Smooth muscle cell (in vitro differentiated cells): ENCODE data around the gene TNFSF12. TPM values are rescaled to one million over a fixed set of nuclear protein-coding genes. Genes with fewer than 3 reads are reported as not detected.

ENCODE experiments used
- DNase-seq: peaks from one replicate; lab custom pipeline; 2025; ENCODE audit not compliant: unreplicated experiment; lab: John Stamatoyannopoulos, UW
- H2AFZ ChIP-seq: fragments of 200-600 bp; sonication (generic); 2 replicates; pipeline ENCODE4 v1.6.0; 2016; ENCODE audit warnings: antibody characterized with exemption, low read depth, mild to moderate bottlenecking
- H3F3A ChIP-seq: fragments of 200-600 bp; sonication (generic); 2 replicates; pipeline ENCODE4 v1.6.0; 2017; ENCODE audit warnings: antibody characterized with exemption, low read depth
- H3K27ac ChIP-seq: fragments of 200-600 bp; sonication (generic); 2 replicates; pipeline ENCODE4 v1.5.1; 2016; ENCODE audit warnings: low read depth, mild to moderate bottlenecking
- H3K27me3 ChIP-seq: fragments of 200-600 bp; sonication (generic); 2 replicates; pipeline ENCODE4 v1.6.1; 2016; ENCODE audit warnings: low read depth, mild to moderate bottlenecking
- H3K36me3 ChIP-seq: fragments of 200-600 bp; sonication (generic); 2 replicates; pipeline ENCODE4 v1.5.1; 2016; ENCODE audit warnings: low read depth
- H3K4me1 ChIP-seq: fragments of 200-600 bp; sonication (generic); 2 replicates; pipeline ENCODE4 v1.5.1; 2016; ENCODE audit warnings: low read depth
- H3K4me2 ChIP-seq: fragments of 200-600 bp; sonication (generic); 2 replicates; pipeline ENCODE4 v1.6.0; 2016; ENCODE audit warnings: mild to moderate bottlenecking
- H3K4me3 ChIP-seq: fragments of 200-600 bp; sonication (generic); 2 replicates; pipeline ENCODE4 v1.5.1; 2016; ENCODE audit warnings: mild to moderate bottlenecking
- H3K79me2 ChIP-seq: fragments of 200-600 bp; sonication (generic); 2 replicates; pipeline ENCODE4 v1.6.0; 2016; ENCODE audit warnings: low read depth, mild to moderate bottlenecking
- H3K9ac ChIP-seq: fragments of 200-600 bp; sonication (generic); 2 replicates; pipeline ENCODE4 v1.6.0; 2016; ENCODE audit warnings: low read depth
- H3K9me3 ChIP-seq: fragments of 200-600 bp; sonication (generic); replicated peaks from 2 replicates; pipeline ENCODE4 v1.5.1; 2016; ENCODE audit warnings: low read depth
- H4K20me1 ChIP-seq: fragments of 200-600 bp; sonication (generic); 2 replicates; pipeline ENCODE4 v1.6.0; 2016; ENCODE audit warnings: low read depth
- WGBS: methylation state at CpG from one replicate; pipeline ENCODE4 v1.1.7; 2016; ENCODE audit warnings: low lambda C conversion rate; 5-methylcytosine and 5-hydroxymethylcytosine counted together
- polyA plus RNA-seq: library from polyadenylated mRNA; unstranded; fragments of >200 nt; fragmentation: Nextera tagmentation; extraction: Ambion mirVana; gene quantifications from 2 replicates; pipeline ENCODE4 v1.2.1, GENCODE V29; 2016
- total RNA-seq: library from RNA; depleted of rRNA; stranded (reverse); fragments of >200 nt; gene quantifications from 2 replicates; pipeline ENCODE4 v1.2.3, GENCODE V29; 2014
- TF ChIP-seq, protein P1 (sequence below): fragments of 200-600 bp; sonication (generic); IDR thresholded peaks from 2 replicates; pipeline ENCODE4 v1.5.1; 2017; ENCODE audit warnings: borderline replicate concordance, mild to moderate bottlenecking, antibody characterized with exemption; ENCODE audit not compliant: insufficient read depth, poor library complexity, severe bottlenecking

TNFSF12 gene
- total and polyA plus RNA-seq, 2 experiments from 2014 or later = 6.2 to 13.6 TPM

DNA sequence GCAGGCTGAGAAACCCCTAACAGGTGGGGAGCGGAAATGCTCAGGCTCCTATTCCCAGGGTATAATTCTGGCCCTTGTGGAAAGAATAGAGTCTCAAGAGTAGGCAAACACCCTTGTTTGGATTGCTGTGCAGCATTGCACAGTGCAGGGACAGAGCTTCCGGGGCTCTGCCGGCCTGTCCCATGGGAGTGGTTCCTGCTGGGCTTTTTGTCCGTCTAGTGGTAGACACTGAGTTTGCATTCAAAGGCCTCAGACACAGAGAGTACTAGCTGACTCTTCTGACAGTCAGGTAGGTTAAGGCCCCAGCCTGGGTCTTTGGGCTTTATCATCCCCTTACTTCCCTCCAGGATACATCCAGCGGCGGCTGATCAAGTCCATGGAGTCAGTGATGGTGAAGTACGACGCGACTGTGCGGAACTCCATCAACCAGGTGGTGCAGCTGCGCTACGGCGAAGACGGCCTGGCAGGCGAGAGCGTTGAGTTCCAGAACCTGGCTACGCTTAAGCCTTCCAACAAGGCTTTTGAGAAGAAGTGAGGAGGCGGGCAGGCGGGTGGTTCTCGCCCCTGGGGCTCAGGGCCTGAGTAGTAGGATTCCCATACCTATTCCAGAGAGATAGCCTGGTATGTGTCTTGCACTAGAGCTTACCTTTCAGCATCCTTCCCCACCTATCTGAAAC, 46.5 kb upstream of the TNFSF12 start:
- peaks cover 31% of the 10 kb centered on the region for H3K36me3 ChIP-seq
- H3K9me3 ChIP-seq = no peaks in the 10 kb centered on the region
- no peak overlapping the region for H3K9ac ChIP-seq

DNA sequence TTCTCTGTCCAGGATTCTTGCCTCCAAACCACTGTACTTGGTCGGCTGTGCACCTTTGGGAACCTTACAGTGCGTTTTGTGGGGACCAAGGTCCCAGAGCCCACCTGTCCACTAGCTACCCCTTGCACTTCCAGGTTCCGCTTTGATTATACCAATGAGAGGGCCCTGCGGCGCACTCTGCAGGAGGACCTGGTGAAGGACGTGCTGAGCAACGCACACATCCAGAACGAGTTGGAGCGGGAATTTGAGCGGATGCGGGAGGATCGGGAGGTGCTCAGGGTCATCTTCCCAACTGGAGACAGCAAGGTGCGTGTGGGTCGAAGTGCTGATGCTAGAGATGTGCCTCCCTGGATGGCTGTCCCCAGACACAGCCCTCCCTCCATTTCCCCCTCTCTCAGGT, 45.9 kb upstream of the TNFSF12 start:
- Histone ChIP-seq H3K79me2 (no peaks in the 10 kb centered on the region), H2AFZ (no peak overlapping the region), H3K27ac (no peak overlapping the region), H3K4me1 (no peaks in the 10 kb centered on the region), H3K9me3 (no peaks in the 10 kb centered on the region), H4K20me1 (peaks cover 42% of the 10 kb centered on the region), H3K27me3 (no peaks in the 10 kb centered on the region), H3F3A (no peaks in the 10 kb centered on the region), H3K9ac (no peak overlapping the region), H3K4me3 (no peak overlapping the region), H3K36me3 (peaks cover 36% of the 10 kb centered on the region), H3K4me2 (no peak overlapping the region)
- no peak for DNase-seq
- 91% methylated on average over 14 of the region's 14 CpGs for WGBS
- TF ChIP-seq, protein P1, sequence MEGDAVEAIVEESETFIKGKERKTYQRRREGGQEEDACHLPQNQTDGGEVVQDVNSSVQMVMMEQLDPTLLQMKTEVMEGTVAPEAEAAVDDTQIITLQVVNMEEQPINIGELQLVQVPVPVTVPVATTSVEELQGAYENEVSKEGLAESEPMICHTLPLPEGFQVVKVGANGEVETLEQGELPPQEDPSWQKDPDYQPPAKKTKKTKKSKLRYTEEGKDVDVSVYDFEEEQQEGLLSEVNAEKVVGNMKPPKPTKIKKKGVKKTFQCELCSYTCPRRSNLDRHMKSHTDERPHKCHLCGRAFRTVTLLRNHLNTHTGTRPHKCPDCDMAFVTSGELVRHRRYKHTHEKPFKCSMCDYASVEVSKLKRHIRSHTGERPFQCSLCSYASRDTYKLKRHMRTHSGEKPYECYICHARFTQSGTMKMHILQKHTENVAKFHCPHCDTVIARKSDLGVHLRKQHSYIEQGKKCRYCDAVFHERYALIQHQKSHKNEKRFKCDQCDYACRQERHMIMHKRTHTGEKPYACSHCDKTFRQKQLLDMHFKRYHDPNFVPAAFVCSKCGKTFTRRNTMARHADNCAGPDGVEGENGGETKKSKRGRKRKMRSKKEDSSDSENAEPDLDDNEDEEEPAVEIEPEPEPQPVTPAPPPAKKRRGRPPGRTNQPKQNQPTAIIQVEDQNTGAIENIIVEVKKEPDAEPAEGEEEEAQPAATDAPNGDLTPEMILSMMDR = no peak

More for the DNA sequence above, 46.5 kb upstream of the TNFSF12 start:
- H3F3A ChIP-seq = no peaks in the 10 kb centered on the region
- H3K79me2 ChIP-seq = no peaks in the 10 kb centered on the region
- H3K4me1 ChIP-seq = no peaks in the 10 kb centered on the region
- H3K4me3 ChIP-seq = no peak overlapping the region
- no peak overlapping the region for H3K4me2 ChIP-seq
- TF ChIP-seq, protein P1 = no peak
- peaks cover 47% of the 10 kb centered on the region for H4K20me1 ChIP-seq
- DNase-seq = no peak
- H3K27me3 ChIP-seq = no peaks in the 10 kb centered on the region
- no peak overlapping the region for H3K27ac ChIP-seq
- H2AFZ ChIP-seq = no peak overlapping the region
- WGBS = 98% methylated on average over 20 of the region's 20 CpGs

DNA sequence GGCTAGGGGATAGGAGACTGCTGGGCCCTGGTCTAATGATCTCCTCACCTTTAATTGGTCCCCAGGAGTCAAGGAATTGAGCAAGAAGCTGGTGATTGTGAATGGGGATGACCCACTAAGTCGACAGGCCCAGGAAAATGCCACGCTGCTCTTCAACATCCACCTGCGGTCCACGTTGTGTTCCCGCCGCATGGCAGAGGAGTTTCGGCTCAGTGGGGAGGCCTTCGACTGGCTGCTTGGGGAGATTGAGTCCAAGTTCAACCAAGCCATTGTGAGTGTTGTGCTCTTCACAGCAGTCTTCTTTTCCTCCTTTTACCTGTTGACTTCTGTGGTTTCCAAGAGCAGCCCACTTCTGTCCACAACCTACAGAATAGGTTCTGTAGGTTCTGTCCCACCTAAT, 45.3 kb upstream of the TNFSF12 start:
- WGBS = 98% methylated on average over 8 of the region's 8 CpGs
- H3K27ac ChIP-seq = no peak overlapping the region

More for the DNA sequence above, 45.3 kb upstream of the TNFSF12 start:
- no peak for DNase-seq
- H3K4me3 ChIP-seq = no peak overlapping the region
- H4K20me1 ChIP-seq = peaks cover 37% of the 10 kb centered on the region
- H3K79me2 ChIP-seq = no peaks in the 10 kb centered on the region
- H3K4me2 ChIP-seq = no peak overlapping the region
- no peaks in the 10 kb centered on the region for H3F3A ChIP-seq
- no peak overlapping the region for H3K9ac ChIP-seq
- H3K4me1 ChIP-seq = no peaks in the 10 kb centered on the region
- no peaks in the 10 kb centered on the region for H3K9me3 ChIP-seq
- TF ChIP-seq, protein P1 = no peak
- H2AFZ ChIP-seq = no peak overlapping the region
- peaks cover 33% of the 10 kb centered on the region for H3K36me3 ChIP-seq
- H3K27me3 ChIP-seq = no peaks in the 10 kb centered on the region
